SHP77 treated with DMSO at 0.1 percent for 48 hours (cell line): ENCODE data around the gene SP110.
"Not testable (repeated sequence)": the region's sequence is repeated elsewhere in the genome, so short reads cannot be mapped to it uniquely, and the experiment has no call there.

Source experiments
- DNase-seq: peaks from one replicate; lab custom pipeline; 2025; lab: John Stamatoyannopoulos, UW

SP110 gene

GRCh38 chr2:230224458-230224857, 4.7 kb upstream of the SP110 start:
- no peak for DNase-seq

- not testable (repeated sequence) for DNase-seq
Measured at GRCh38 chr2:230222829-230223228, 3.0 kb upstream of the SP110 start.

- DNase-seq: no peak
Measured at GRCh38 chr2:230221493-230221892, 1.7 kb upstream of the SP110 start.

GRCh38 chr2:230220347-230220969, 674 bp upstream of the SP110 start:
- no peak for DNase-seq

- DNase-seq: no peak
Measured at GRCh38 chr2:230218421-230218820, 1.4 kb downstream of the SP110 start.

GRCh38 chr2:230217424-230217823, 2.4 kb downstream of the SP110 start:
- DNase-seq: no peak

GRCh38 chr2:230216489-230216888, 3.3 kb downstream of the SP110 start:
- DNase-seq: no peak

- DNase-seq: no peak
Measured at GRCh38 chr2:230209422-230210051, 10.2 kb downstream of the SP110 start.

GRCh38 chr2:230208576-230208975, 11.2 kb downstream of the SP110 start:
- DNase-seq: no peak

- DNase-seq: no peak
Measured at GRCh38 chr2:230205721-230206120, 14.1 kb downstream of the SP110 start.

- DNase-seq: no peak
Measured at GRCh38 chr2:230205034-230205433, 14.8 kb downstream of the SP110 start.

GRCh38 chr2:230203110-230203676, 16.6 kb downstream of the SP110 start:
- DNase-seq: no peak

- no peak for DNase-seq
Measured at GRCh38 chr2:230202430-230203109, 17.2 kb downstream of the SP110 start.

GRCh38 chr2:230184727-230185578, 34.8 kb downstream of the SP110 start:
- peak; percentile 33 for DNase-seq

- no peak for DNase-seq
Measured at GRCh38 chr2:230181195-230181594, 38.6 kb downstream of the SP110 start.

GRCh38 chr2:230179907-230180306, 39.9 kb downstream of the SP110 start:
- no peak for DNase-seq

GRCh38 chr2:230178546-230179485, 41.0 kb downstream of the SP110 start:
- DNase-seq: no peak

GRCh38 chr2:230176996-230177395, 42.8 kb downstream of the SP110 start:
- no peak for DNase-seq

GRCh38 chr2:230174466-230174865, 45.3 kb downstream of the SP110 start:
- no peak for DNase-seq

- no peak for DNase-seq
Measured at GRCh38 chr2:230172852-230173251, 46.9 kb downstream of the SP110 start.

GRCh38 chr2:230172156-230172555, 47.6 kb downstream of the SP110 start:
- DNase-seq: no peak
